Measurements from ENCODE around the gene PDIA5.
"Not testable (repeated sequence)": the region's sequence is repeated elsewhere in the genome, so short reads cannot be mapped to it uniquely, and the experiment has no call there.

PDIA5 gene

DNA sequence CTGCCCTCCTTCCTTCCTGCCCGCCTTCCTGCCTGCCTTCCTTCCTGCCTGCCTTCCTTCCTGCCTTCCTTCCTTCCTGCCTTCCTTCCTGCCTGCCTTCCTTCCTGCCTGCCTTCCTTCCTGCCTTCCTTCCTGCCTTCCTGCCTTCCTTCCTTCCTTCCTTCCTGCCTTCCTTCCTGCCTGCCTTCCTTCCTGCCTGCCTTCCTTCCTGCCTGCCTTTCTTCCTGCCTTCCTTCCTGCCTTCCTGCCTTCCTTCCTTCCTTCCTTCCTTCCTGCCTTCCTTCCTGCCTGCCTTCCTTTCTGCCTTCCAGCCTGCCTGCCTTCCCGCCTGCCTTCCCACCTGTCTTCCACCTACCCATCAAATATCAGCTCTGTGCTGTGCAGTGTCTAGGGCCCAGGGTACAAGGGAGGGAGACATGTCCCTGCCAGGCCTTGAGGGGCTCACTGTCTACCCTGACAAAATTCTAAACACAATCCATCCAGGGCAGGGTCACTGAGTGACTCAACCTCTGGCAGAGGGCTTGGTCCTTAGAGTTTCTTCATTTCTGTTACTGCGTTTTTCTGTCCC, 85.1 kb downstream of the PDIA5 start:
- not testable (repeated sequence) for DNase-seq

- DNase-seq: no peak
These were observed 85.9 kb downstream of the PDIA5 start for GRCh38 chr3:123152687-123153086.

DNA sequence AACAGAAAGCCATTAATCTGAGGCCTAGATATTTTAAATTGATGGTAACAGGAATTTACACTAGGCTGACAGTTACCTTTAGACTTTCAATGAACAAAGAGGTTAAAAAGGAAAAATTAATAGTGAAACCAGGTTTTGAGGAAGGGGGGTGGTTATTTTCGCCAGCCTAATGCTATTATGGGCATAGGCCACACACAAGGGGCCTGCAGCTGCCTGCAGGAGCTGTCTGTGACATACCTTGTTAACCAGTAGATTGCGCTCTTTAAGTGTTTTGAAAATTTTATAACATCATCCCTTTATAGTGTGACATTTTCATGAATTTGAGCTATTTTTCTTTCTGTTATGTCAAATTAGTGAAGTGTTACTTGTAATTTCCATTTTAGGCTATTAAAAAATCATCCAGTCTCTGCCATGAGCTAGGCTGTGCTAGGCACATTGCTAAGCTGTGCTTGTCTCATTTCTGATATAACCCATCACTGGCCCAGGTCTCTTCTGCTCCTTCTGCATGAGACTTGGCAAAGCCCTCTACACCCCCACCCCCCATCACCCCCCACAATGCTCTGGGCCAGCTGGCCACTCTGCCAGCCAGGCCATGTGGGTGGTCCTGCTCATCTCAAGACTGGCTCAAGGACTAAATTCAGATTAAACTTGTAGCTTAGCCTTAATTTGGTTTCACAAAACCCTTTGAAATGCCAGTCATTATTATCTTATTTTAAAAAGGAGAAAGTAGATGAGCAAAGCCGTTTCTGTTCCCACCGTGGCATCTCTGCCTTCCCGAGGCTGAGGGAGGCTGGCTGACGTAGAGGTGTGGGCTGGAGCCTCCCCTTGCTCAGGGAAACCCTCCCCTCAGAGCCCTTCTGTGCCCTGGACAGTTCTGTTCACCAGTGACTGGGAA, 86.5 kb downstream of the PDIA5 start:
- no peak for DNase-seq

- no peak for DNase-seq
These were observed 87.5 kb downstream of the PDIA5 start for GRCh38 chr3:123154020-123154985.

GRCh38 chr3:123155471-123156011, 88.7 kb downstream of the PDIA5 start:
- DNase-seq: no peak

DNA sequence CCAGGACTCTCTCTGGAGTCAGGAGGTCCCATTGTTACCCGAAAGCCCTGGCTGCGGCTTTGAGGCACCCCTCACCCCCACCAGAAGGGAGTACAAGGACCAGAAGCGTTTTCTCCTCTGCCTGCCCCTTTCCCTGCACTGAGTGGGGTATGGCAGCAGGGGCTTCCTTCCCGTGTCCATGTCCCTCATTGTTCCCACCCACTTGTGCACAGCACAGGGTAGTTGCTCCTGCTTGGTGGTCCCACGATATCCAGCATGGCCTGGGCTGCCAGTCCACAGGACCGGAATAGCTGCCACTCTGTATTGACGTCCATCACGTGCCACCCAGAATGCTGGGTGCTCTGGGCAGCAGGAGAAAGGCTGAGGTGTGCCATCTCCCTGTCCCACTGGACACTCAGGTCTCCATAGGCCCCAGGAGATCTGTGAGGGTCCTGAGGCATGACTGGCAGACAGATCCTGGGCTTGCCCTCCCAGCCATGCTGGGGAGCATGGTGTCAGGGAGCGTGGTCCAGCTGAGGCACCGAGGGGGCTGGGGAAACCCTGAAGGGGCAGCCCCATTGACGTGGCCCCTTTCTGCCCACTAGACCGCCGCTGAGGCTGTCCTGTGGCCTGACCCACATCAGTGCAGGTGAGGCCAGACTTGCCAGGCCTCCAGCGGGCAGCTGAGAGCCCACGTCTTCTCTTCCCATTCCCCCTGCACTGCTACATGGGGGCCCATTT, 89.6 kb downstream of the PDIA5 start:
- no peak for DNase-seq

- DNase-seq: no peak
These were observed 90.4 kb downstream of the PDIA5 start for GRCh38 chr3:123157209-123157597.

GRCh38 chr3:123157598-123158287, 90.9 kb downstream of the PDIA5 start:
- no peak for DNase-seq

DNA sequence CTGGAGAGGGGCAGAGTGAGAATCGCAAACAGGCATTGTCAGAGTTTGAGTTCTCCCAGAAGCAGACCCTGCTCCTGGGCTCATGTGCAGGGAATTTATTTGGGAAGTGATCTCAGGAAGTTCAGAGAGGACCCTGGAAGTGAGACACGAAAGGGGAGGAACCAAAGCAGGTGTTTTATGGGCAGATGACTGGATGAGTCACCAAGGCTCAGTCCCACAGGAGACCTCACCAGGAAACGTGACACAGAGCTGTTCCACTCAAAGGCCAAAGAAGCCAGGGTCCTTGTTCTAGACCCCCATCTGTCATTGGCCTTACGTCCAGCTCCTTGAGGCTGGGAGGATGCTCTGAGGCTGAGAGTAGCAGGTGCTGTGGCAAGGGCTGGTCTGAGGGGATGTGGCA, 91.5 kb downstream of the PDIA5 start:
- no peak for DNase-seq

- DNase-seq: no peak
These were observed 92.1 kb downstream of the PDIA5 start for GRCh38 chr3:123158899-123159390.

GRCh38 chr3:123159926-123160635, 93.3 kb downstream of the PDIA5 start:
- DNase-seq: no peak

GRCh38 chr3:123161167-123161566, 94.3 kb downstream of the PDIA5 start:
- no peak for DNase-seq

DNA sequence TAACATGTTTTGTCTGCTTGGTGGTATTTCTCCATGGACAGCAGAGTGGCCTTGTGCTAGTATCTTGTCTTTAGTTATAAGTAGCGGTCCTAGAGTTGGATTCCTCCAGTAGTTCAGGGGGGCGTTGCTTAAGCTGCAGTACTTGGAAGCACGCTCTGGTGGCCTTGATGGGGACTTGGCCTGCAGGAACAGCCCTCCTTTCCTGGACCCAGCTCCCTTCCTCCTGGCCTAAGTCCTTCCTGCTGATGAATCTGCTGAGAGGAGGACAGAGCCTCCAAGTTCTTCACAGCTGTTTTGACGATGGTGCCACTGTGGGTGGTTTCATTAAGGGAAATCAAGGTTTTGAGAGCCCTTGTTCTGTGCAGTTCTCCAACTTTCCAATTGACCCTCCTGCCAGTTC, 96.3 kb downstream of the PDIA5 start:
- no peak for DNase-seq

- DNase-seq: no peak
These were observed 98.3 kb downstream of the PDIA5 start for GRCh38 chr3:123165163-123165562.

DNA sequence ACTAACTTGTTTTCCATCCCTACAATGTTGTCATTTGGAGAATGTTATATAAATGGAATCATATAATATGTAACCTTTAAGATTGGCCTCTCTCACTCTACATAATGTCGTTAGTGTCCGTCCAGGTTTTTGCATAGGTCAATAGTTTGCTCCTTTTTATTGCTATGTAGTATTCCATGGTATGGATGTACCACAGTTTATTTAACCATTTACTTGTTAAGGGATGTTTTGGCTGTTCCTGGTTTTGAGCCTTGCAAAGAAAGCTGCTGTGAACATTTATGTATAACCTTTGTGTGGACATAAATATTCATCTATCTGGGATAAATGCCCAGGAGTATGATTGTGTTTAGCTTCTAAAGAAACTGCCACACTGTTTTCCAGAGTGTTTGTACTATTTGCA, 100.9 kb downstream of the PDIA5 start:
- no peak for DNase-seq

DNA sequence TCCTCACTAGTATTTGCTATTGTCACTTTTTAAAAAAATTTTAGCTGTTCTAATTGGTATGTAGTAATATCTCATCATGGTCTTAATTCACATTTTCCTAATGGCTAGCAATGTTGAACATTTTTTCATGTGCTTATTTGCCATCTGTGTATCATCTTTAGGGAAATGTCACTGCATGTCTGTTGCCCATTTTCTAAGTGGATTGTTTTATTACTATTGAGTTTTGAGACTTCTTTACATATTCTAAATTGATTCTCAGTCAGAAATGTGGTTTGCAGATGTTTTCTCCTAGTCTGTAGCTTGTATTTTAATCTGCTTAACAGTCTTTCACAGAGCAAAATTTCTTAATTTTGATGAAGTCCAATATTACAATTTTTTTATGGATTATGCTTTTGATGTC, 101.3 kb downstream of the PDIA5 start:
- DNase-seq: no peak

DNA sequence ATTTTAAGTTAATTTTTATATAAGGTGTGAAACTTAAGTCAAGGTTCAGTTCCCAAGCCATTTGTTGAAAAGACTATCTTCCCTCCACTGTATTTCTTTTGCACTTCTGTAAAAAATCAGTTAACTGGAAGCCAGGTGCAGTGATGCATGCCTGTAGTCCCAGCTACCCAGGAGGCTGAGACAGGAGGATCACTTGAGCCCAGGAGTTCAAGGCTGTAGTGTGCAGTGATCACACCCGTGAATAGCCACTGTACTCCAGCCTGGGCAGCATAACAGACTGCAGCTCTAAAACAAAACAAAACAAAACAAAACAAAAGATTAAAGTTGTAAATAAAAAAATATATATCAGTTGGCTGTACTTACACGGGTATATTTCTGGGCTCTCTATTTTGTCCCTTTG, 101.8 kb downstream of the PDIA5 start:
- DNase-seq: no peak

- DNase-seq: no peak
These were observed 102.7 kb downstream of the PDIA5 start for GRCh38 chr3:123169492-123169929.

DNA sequence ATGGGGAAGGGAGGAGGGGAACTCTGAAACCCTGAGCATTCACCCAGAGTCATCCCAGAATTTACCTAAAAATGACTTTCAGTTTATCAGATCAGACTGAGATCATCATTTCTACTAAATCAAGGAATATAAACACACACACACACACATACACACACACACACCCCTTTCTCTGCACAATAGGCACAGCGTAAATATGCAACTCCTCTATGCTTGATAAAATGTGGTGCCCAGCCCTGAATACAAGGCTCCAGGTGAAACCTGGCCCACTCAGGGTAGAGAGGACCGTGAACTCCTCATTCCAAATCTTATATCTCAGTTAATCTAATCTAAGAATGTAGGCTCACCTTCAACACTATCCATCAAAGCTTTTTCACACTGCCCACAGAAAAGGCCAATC, 103.1 kb downstream of the PDIA5 start:
- DNase-seq: no peak

GRCh38 chr3:123180791-123181190, 114.0 kb downstream of the PDIA5 start:
- DNase-seq: no peak

DNA sequence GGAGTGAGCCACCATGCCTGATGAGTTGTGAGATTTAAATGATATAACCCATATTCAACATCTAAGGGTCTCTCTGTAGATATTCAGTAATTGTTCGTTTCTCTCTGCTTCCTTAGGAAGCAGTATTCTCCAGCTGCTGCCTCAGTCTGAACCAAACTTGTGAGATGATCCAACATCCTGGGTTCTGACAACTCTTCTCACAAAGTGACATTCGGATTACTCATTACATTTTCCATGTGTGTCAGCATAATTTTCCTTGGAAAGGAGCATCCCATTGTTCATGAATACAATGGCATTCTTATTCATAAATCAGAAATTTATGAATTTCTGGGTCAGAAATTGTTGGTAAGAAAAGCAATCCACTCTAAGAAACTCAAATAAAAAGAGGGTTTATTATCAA, 119.9 kb downstream of the PDIA5 start:
- no peak for DNase-seq

Data from activated CD8-positive, alpha-beta memory T cell treated with anti-CD3 and anti-CD28 coated beads, Interleukin-2, amount 50 U/mL, for 4 hours (primary cell).